Thyroid gland (tissue), 4 donors: ENCODE measurements around the gene DLG2.

Source experiments
- CTCF ChIP-seq, 6 experiments: fragments of 200-600 bp in 3 of 6; fragments of 450-650 bp in 3 of 6; sonication (generic) in 3 of 6; IDR thresholded peaks; one replicate each; pipeline ENCODE4 v1.5.1; 2016 to 2019; ENCODE audit warnings: antibody characterized with exemption in 6 of 6, mild to moderate bottlenecking in 2 of 6, inconsistent platforms in 1 of 6, moderate library complexity in 1 of 6
- POLR2A ChIP-seq, 2 donors: fragments of 450-650 bp; IDR thresholded peaks; one replicate each; pipeline ENCODE4 v1.6.1; 2017; ENCODE audit warnings: antibody characterized with exemption in 2 of 2, mild to moderate bottlenecking in 2 of 2, moderate library complexity in 1 of 2

GRCh38 chr11:83717537-83717936 is 1909.6 kb downstream of the DLG2 start:
- TF ChIP-seq CTCF (IDR thresholded peaks at IDR 0.05), result no peak
- no peak for TF ChIP-seq POLR2A (IDR thresholded peaks at IDR 0.05)
